ENCODE measurements around the gene TNFRSF13B.
"Not testable (repeated sequence)": the region's sequence is repeated elsewhere in the genome, so short reads cannot be mapped to it uniquely, and the experiment has no call there.

The TNFRSF13B gene

DNA sequence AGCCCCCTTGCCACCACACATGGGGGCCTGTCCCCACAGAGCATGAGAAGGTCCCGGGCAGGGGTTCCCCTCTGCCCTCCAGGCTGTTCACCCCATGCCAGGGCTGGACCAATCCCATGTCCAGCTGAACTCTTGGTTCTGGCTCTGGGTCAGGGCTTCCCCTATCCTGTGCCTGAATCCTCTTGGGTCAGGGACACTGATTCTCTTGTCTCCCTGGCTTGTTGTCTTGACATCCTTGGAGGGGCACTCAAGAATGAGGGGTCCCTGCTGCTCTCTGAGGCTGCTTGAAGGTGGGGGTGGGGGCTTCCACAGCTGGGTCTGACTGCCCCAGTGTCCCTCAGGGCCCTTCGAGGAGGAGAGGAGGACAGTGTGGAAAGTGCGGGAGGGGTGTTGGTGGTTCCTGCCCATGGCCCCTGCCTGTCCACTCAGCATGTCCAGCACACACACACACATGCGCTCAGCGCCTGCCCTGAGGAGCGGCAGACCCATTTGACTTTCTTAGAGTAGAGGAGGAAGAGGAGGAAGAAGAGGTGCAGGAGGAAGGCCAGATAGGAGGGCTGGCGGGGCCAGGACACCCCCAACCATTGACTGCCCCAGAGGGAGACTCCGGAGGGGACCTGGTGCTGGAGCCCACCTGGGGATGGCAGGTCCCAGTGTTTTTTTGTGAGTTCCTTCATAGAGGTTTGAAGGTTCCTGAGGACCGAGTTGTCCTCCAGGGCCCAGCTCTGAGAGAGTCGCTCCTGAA is 47.0 kb downstream of the TNFRSF13B start:
- no peak for DNase-seq

DNA sequence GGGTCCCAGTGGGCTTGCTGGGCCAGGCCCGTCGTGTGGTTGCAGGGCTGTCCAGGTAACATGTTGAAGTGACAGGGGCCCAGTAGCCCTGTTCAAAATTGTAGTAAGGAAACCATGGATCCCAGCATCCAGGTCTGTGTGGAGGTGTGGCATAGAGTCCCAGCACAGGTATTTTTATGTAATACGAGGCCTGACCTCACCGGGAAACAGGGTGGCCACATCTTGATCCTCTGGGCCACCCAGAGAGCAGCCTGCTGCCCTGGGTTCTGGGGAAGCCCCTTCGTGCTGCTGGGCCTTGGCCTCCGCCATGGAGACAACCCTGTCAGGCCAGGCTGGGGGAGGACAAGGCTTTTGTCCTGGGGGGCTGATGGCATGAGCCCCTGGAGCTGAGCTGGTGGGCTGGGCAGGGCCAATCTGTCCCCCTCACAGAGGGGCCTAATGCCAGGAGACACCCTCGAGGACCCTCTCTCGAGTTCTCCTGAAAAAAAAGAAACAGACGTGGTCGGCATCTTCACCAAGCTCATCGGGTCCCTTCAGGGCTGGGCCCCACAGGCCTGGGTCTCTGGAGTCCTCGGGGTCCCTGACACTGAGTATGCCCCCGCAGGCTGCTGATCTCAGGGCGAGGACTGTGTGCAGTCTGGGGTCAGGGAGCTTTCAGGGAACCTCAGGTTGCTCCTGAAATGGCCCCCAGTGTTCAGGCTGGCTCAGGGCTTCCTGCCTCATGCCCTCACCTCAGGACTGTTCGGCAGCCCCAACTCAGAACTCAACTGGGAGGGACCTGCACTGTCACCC is 47.8 kb downstream of the TNFRSF13B start:
- no peak for DNase-seq

DNA sequence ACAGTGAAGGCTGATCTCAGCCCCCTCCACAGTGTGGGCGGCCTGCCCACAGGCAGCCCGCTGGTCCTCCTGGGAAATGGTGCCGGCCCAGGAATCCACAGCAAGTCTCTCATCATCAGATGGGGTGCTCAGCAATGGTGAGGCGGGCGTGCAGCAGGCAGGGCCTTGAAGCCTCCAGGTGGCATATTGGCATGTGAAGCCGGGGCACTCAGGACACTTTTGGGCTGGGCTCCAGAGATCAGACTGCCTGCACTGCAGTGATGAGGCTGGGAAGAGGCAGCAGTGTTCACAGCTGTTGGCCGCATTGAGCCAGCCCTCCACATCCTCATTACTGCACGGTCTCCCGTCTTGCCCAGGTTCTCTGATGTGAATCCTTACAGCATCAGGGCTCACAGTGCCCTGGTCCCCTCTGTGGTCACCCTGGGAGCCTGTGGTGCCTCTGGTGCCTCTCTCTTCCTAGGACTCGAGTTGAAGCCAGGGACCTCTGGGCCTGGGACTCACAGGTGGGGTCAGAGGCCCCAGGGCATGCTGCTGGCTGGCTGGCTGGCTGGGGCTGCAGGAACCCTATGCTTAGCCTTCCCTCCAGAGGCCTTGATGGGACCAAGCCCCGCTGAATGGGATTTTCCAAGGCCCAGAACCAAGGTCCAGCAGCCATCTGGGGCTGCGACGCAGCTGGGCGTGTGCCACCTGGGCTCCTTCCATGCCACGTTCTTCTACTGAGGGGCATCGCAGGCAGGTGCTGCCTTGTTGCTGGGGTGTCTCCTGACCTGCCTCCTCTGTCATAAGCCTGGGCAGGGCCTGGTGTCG is 48.6 kb downstream of the TNFRSF13B start:
- no peak for DNase-seq

DNA sequence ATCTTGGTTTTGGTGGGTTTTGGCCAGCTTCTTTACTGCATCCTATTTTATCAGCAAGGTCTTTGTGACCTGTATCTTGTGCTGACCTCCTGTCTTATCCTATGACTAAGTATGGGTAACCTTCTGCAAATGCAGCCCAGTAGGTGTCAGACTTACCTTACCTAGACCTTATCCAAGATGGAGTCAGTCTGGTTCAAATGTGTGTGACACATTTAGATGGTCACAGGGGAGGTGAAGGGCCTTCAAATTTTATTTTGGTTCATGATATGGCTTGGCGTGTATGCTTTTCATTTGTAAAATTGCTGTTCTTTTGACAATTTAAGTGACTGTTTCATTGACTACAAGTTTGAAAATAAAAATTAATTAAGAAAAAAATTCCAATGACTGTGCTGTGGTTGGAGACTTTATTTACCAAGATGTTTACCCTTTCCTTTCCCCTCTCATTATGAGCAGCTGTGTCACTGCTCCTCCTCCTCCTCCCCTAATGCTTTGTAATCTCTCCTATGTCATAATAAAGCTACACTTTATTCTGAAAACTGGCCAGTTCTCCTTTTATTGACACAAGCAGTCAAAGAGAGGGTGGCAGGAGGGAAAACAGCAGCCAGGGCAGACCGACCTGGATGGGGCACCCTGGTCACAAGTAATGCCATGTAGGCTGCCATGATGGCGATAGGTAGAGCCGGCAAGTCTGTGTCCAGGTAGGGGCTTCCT is 49.4 kb downstream of the TNFRSF13B start:
- no peak for DNase-seq

DNA sequence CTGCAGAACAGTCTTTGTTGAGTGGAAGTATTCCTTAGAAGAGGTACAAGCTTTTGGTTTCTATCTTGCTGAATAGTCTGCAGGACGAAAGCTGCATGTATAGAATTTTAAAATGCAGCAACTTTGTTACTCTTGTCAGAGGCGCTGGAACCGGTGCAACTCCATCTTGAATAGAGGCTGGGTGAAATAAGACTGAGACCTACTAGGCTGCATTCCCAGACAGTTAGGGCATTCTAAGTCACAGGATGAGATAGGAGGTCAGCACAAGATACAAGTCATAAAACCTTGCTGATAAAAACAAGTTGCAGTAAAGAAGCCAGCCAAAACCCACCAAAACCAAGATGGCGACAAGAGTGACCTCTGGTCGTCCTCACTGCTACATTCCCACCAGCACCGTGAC is 50.5 kb downstream of the TNFRSF13B start:
- not testable (repeated sequence) for DNase-seq

DNA sequence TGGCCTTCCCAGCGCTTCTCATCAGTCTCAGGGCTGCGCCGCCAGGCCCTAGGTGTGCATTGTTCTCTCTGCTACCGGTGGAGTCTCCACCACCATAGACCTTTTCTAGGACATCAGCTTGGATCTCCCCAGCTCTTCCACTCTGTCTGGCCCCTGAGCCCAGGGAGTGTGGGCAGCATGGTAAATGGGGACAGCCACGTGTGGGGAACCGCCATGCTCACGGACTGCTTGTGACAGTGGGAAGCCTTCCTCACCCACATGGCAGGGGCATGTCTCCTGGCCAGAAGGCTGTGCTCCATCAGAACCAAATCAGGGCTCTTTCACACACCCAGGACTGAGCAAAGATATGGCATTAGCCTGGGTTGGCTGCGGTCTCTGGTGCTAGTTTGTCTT is 51.3 kb downstream of the TNFRSF13B start:
- no peak for DNase-seq

DNA sequence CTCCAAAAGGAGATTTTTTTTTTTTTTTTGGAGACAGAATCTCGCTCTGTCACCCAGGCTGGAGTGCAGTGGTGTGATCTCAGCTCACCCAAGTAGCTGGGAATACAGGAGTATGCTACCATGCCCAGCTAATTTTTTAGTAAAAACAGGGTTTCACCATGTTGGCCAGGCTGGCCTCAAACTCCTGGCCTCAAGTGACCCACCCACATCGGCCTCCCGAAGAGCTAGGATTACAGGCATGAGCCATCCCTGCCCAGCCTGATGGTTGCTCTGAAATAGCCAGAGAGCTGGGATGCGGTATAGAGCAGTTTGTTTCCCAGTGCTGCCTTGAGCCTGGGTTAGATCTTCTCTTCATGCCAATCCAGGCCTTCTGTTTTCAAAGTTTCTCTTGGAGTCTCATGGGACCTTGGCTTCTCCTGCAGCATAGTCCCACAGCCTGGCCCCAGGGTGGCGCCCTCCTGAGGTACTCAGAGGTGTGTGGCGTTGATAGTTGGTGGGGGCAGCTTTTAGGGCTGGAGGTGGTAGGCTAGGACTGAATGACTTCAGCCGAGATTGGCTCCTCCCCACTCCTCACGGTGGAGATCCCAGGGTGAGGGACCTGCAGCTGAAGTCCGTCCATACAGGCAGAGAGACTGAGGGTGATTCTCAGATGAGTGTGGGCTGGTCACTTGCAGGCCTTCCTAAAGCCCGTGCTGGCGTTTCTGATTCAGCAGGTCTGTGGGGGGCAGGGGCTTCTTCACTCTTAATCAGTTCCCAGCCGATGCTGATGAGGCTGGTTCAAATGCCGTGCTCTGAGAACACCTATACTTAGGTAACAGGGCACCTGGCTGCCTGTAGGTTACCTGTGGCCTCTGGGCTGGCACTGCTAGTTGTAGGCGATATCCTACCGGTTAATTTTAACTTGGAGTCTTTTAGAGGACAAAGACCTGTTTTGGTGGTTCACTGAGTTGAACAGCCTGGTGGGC is 52.0 kb downstream of the TNFRSF13B start:
- no peak for DNase-seq

DNA sequence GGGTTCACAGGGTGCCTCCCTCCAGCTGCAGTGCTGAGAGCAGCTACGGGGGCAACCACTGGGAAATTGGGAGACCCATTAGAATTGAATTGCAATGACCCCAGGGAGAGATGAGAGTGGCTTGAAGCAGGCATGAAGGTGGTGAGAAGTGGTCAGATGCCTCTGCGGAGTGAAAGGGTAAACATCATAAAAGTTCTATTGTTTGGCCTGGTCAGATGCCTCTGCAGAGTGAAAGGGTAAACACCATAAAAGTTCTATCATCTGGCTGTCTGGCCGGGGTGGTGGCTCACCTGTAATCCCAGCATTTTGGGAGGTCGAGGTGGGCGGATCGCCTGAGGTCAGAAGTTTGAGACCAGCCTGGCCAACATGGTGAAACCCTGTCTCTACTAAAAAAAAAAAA is 53.5 kb downstream of the TNFRSF13B start:
- DNase-seq = no peak

DNA sequence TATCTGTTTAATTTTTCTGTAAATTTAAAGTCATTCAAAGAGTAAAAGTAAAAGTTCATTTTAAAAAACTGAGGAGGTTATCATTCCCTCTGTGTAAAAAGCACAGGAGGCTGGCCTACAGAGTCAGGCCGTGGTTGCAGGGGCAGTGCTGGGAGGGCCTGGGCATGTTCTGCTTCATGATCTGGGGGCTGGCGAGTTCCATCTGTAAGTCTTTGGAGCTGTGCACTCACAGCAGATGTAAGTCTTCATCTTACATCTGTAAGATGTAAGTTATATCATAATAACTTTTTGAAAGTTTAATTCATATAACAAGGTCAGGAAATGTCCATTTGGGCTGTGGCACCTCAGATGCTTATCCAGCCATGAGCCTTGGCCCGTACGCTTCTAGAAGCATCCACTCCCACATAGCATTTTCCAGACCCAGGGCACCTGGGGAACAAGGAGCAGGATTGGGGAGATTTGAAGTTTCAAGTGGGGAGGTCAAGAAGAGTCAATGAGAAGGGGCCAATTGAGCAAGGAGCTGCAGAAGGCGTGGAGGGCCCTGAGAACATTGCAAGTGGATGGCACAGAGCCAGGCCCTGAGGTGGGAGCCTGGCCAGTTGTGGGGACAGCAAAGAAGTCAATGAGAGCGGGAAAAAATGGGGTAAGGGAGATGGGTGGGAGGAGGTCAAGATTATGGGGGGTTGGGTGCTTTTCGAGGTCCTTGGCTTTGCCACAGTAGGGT is 54.1 kb downstream of the TNFRSF13B start:
- no peak for DNase-seq

DNA sequence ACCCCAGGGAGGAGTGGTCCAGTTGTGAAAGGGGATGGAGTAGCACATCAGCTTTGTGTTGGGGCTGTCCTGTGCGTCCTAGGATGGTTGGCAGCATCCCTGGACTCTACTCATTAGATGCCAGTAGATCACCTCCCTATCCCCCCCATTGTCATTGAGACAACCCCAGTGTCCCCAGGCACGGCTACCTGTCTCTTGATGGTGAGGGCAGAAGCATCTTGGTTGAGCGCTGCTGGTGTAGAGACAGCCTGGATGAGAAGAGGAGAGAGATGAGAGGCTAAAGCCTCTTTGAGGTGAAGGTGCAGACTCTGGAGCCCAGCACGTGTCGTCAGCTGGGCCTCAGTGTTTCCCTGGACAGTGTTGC is 55.4 kb downstream of the TNFRSF13B start:
- no peak for DNase-seq

DNA sequence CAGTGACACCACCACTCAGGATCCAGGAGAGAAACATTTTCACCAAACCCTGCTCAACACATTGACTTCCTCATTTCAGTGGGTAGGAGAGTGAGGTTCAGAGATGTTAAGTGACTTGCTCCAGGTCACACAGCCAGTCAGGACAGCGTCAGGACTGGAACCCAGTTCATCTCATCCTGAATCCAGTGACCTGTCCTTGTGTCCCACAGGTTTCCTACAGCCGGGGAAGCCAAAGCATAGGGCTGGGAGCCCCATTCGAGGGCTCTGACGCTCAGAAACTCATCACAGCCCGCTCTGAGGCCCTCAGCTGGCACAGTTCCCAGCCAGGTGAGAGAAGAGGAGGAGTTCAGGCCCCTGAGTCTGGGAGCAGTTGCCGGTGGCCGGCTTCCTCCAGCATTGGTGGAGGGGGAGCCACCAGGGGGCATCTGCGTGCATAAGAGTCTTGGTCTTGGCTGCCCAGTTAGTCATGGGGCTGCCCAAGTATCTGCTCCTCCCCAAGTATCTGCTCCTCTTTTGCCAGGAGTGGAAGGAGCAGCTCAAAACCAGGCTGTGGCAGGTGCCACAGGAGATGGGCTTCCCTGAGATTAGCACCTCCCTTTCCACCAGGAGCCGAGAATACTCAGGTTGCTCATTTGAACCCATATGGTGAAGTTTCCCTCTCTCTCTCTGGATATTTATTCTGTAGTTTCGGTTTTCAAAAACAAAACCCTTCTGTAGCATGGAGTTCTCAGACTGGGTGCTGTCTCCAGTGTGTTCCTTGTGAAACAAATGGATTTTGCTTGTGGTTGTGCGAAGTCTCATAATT is 56.0 kb downstream of the TNFRSF13B start:
- DNase-seq = no peak

DNA sequence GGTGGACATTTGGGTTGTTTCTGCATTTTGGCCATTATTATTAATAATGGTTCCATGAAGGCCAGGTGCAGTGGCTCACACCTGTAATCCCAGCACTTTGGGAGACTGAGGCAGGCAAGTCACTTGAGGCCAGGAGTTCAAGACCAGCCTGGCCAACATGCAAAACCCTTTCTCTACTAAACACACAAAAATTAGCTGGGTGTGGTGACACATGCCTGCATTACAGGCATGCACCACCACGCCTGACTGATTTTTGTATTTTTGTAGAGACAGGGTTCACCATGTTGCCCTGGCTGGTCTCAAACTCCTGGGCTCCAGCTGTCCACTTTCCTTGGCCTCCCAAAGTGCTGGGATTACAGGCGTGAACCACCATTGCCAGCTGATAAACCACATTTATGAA is 58.5 kb downstream of the TNFRSF13B start:
- DNase-seq = no peak

DNA sequence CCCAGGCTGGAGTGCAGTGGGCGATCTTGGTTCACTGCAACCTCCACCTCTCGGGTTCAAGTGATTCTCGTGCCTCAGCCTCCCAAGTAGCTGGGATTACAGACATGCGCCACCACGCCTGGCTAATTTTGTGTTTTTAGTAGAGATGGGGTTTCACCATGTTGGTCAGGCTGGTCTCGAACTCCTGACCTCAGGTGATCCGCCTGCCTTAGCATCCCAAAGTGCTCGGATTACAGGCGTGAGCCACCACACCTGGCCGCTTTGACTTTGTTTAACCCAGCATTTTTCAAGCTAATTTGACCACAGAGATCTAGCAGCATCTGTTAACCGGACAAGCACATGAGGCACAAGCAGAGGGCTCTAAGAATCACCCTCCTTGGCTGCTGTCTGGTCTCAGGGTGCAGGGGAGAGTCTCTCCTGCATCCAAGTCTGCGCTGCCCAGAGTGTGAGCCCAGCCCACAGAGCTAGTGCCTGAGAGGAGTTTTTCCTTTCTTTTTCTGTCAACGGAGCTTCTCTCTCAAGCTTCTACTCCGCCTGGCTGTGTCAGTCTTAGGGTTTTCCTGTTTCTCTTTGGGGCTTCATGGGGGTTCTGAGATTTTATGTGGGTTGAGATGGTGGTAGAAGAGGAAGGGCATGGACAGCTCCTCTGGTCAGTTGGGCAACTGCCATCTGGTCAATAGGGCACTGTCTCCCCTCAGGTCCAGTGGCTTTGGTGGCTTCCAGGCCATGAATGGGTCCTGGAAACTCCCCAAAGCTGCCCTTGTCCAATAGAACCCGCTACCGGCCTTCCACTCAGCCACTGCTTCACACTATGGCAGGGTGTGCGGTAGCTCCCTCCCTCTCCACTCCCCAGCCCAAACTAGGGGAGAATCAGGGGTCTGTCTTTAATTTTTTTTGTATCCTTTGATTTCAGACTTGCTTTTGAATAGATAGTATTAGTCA is 59.6 kb downstream of the TNFRSF13B start:
- no peak for DNase-seq

DNA sequence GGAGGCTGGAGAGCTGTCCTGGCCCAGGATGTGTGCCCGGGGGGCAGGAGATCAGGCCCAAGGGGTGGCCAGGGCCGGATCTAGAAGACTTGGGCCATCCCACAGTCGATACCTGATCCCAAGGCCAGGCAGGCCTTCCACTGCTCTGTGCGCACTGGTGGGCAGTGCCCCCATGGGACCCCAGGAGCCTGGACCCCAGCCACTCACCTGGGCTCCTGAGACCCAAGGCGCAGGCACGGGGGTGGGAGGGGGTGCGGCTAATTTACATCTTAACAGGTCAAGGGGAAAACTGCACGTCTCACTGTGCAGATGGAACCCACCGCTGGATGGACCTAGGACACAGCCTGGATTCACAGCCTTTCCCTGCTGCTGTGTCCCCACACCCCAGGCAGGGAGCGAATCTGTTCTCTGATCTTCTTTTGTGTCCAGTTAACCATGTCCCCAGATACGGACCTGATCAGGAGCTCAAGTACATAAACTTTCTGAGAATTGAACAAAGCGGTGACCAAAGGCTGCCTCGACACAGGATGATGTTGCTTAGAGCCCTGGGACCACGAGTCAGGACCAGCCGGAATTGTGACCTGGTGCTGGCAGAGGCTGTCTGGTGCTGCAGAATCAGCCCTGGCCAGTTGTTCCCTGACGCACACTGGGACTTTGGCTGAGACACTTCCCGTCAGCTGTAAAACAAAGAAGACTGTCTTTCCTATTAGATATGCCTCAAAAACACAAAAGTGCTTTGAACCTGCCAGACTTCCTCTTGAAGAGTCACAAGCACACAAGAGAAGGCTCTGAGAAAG is 60.6 kb downstream of the TNFRSF13B start:
- peak in 5 of 6 experiments; percentile 4 to 71 (median 44) for DNase-seq

DNA sequence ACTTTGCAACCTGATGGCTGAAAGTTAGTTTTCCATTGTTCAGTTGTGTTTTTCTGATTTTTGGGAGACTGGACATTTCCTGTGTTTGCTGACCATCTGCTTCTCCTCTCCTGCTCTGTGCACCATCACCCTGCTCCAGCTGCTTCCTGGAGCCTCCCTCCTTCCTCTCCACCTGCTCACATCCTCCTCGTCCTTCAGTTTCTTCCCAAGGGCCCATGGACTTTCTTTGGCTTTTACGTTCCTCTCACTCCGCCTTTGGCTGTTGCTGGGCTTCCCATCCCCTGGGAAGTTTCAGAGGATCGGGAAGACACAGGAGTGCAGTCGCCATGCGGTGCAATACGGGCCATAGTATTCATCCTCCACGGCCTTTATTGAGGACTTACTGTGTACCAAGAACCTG is 61.6 kb downstream of the TNFRSF13B start:
- DNase-seq = no peak

DNA sequence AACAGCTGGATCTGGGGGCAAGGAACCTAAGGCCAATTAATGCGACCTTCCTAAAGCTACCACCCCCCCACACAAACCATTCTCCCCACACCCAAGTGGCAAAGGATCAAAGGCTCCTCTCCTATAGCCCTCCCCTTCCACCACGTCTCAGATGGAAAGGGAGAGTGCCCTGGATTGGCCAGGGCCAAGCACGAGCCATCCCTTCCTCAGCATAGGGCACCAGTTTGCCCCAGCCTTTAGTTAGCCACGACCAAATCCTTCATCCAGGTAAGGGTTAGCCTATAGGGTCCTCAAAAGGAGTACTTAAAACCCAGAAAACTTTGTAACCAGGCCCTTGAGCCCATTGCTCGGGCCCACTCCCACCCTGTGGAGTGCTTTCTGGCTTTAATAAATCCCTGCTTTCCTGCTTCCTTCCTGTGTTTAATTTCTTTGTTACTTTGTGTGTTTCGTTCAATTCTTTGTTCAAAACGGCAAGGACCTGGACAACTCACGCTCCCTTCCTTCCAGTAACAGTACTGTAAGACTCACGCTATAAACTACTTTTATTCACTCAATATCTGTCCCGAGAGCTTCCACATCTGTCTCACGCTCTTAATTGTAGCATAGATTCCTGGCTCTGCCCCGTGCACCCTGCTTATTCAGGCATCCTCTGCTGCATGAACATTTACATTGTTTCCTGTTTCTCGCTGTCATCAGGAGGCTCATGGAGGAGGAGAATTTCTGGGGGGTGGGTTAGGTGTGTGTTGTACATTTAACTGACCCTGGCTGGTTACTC is 62.3 kb downstream of the TNFRSF13B start:
- peak in 1 of 6 experiments; percentile 4 for DNase-seq

DNA sequence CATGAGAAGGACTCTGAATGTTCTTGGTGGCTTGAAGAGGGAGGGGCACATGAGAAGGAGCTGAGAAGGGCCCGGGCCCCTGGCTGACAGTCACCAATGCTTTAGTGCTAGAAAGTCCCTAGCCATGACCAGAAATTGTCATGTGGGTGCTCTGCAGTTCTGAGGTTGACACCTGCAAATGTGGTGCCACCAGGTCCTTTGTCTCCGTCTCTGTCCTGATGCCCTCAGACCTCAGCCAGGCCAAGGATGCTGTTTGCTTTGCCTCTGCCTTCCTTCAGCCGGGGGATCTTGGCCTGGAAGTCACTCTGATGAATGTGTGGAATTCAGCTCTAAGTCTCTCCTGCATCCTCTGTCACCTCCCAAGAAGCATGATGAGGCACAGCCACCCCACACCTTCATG is 63.6 kb downstream of the TNFRSF13B start:
- no peak for DNase-seq
